ENCODE results near the gene MRPL22. TPM values are rescaled to one million over a fixed set of nuclear protein-coding genes. Genes with fewer than 3 reads are reported as not detected.

The MRPL22 gene
- total and polyA plus RNA-seq, 2 donors (not counting 1 experiment from before 2014, with no cell fraction given): 17.8 to 42.6 TPM

DNA sequence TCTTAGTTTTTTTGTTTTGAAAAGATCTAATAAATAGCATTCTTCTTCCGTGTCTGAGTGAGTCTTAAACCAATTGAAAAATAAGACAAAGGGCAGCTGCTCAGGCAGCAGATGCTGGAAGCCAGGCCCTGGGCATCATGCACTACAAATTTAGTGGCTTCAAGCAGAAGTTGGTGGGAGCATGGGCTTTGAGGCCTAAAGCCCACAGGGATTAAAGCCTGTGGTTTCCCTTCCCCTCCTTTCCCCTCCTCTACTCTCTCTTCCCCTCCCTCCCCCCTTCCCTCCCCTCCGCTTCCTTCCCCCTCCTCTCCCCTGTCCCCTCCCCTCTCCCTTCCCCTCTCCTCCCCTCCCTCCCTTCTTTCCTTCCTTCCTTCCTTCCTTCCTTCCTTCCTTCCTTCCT is 52.6 kb downstream of the MRPL22 start:
- Histone ChIP-seq H3K9ac (ENCODE audit: insufficient read depth, low read length) (no peak overlapping the region), H3K27me3 (ENCODE audit: control insufficient read depth, insufficient read depth, low read length) (no peaks in the 10 kb centered on the region), H3K4me1 (ENCODE audit: control insufficient read depth, extremely low read depth, insufficient read depth, low read length) (no peaks in the 10 kb centered on the region), H3K4me2 (ENCODE audit: extremely low read depth, insufficient read depth, low read length) (no peak overlapping the region), H2AFZ (ENCODE audit: low read length) (no peak overlapping the region), H3K36me3 (ENCODE audit: control insufficient read depth, insufficient read depth, low read length) (no peaks in the 10 kb centered on the region), H3K27ac (ENCODE audit: insufficient read depth, low read length) (no peak overlapping the region), H3K4me3 (replicated peaks in 1 of 4; ENCODE audit: control extremely low read depth in 1 of 4, insufficient read depth in 1 of 4, low read depth in 3 of 4, low read length in 4 of 4) (no peak overlapping the region), H3K9me3 (ENCODE audit: control insufficient read depth, insufficient read depth, low read depth, low read length) (no peaks in the 10 kb centered on the region), H3K79me2 (ENCODE audit: control insufficient read depth, insufficient read depth, low read length) (no peaks in the 10 kb centered on the region), H4K20me1 (ENCODE audit: control insufficient read depth, extremely low read depth, insufficient read depth, low read length) (no peaks in the 10 kb centered on the region)
- DNase-seq (ENCODE audit: low read depth in 2 of 2): no peak
- TF ChIP-seq, protein P1, sequence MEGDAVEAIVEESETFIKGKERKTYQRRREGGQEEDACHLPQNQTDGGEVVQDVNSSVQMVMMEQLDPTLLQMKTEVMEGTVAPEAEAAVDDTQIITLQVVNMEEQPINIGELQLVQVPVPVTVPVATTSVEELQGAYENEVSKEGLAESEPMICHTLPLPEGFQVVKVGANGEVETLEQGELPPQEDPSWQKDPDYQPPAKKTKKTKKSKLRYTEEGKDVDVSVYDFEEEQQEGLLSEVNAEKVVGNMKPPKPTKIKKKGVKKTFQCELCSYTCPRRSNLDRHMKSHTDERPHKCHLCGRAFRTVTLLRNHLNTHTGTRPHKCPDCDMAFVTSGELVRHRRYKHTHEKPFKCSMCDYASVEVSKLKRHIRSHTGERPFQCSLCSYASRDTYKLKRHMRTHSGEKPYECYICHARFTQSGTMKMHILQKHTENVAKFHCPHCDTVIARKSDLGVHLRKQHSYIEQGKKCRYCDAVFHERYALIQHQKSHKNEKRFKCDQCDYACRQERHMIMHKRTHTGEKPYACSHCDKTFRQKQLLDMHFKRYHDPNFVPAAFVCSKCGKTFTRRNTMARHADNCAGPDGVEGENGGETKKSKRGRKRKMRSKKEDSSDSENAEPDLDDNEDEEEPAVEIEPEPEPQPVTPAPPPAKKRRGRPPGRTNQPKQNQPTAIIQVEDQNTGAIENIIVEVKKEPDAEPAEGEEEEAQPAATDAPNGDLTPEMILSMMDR (conservative IDR thresholded peaks at IDR 0.05 in 1 of 2, IDR thresholded peaks at IDR 0.05 in 1 of 2; ENCODE audit: low read depth in 1 of 2, low read length in 2 of 2): no peak
- TF ChIP-seq EZH2 (IDR thresholded peaks at IDR 0.05; ENCODE audit: low read length, missing control alignments): no peak

DNA sequence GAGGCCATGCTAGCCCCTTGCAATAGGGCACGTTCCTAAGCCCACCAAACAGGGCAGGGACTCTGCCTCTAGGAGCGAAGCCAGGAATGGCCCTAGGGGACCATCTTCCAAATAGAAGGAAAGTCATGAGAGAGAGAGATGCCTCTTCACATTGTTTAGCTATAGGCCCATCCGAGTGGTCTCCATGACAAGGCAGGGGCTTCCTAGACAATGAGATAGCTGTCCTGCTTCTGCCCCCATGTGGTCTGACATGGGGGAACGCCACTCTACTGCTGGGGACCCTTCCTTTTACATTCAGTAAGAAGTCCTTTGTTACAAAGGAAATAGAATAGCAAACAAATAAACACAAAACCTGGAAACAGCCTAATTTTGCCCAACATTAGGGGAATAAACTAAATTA is 54.8 kb downstream of the MRPL22 start:
- no peak overlapping the region for H3K4me2 ChIP-seq (ENCODE audit: extremely low read depth, insufficient read depth, low read length)
- TF ChIP-seq EZH2 (IDR thresholded peaks at IDR 0.05; ENCODE audit: low read length, missing control alignments): no peak
- TF ChIP-seq, protein P1 (conservative IDR thresholded peaks at IDR 0.05 in 1 of 2, IDR thresholded peaks at IDR 0.05 in 1 of 2; ENCODE audit: low read depth in 1 of 2, low read length in 2 of 2): no peak
- H3K4me1 ChIP-seq (ENCODE audit: control insufficient read depth, extremely low read depth, insufficient read depth, low read length): no peaks in the 10 kb centered on the region
- H3K79me2 ChIP-seq (ENCODE audit: control insufficient read depth, insufficient read depth, low read length): no peaks in the 10 kb centered on the region
- no peak overlapping the region for H2AFZ ChIP-seq (ENCODE audit: low read length)
- DNase-seq (ENCODE audit: low read depth in 2 of 2): no peak
- no peaks in the 10 kb centered on the region for H3K36me3 ChIP-seq (ENCODE audit: control insufficient read depth, insufficient read depth, low read length)
- H3K9me3 ChIP-seq (ENCODE audit: control insufficient read depth, insufficient read depth, low read depth, low read length): no peaks in the 10 kb centered on the region
- no peak overlapping the region for H3K4me3 ChIP-seq (replicated peaks in 1 of 4; ENCODE audit: control extremely low read depth in 1 of 4, insufficient read depth in 1 of 4, low read depth in 3 of 4, low read length in 4 of 4)
- H3K27ac ChIP-seq (ENCODE audit: insufficient read depth, low read length): no peak overlapping the region
- no peaks in the 10 kb centered on the region for H3K27me3 ChIP-seq (ENCODE audit: control insufficient read depth, insufficient read depth, low read length)
- H3K9ac ChIP-seq (ENCODE audit: insufficient read depth, low read length): no peak overlapping the region
- H4K20me1 ChIP-seq (ENCODE audit: control insufficient read depth, extremely low read depth, insufficient read depth, low read length): no peaks in the 10 kb centered on the region

DNA sequence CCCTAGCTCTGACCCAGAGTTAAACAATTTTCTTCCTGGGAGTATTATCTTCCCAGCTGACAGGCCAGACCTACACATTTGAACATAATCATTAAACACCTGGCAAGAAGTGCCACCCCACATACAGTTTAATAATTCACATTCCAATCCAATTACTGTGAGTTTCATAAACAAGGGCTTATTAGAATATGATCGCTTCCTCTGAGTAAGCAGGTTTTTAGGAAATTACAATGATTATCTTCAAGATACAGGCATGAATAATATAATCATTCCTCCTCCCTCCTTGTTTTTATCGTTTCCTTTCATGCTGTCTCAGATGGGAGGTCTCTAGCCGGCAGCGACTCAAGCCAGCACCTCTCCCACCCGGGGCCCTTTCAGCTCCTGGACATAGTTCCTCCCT is 56.9 kb downstream of the MRPL22 start:
- DNase-seq (ENCODE audit: low read depth in 2 of 2): peak; percentile 2 to 33
- TF ChIP-seq EZH2 (IDR thresholded peaks at IDR 0.05; ENCODE audit: low read length, missing control alignments): no peak
- TF ChIP-seq, protein P1 (conservative IDR thresholded peaks at IDR 0.05 in 1 of 2, IDR thresholded peaks at IDR 0.05 in 1 of 2; ENCODE audit: low read depth in 1 of 2, low read length in 2 of 2): no peak
- H3K9ac ChIP-seq (ENCODE audit: insufficient read depth, low read length): no peak overlapping the region

More for the DNA sequence above, 56.9 kb downstream of the MRPL22 start:
- H3K9me3 ChIP-seq (ENCODE audit: control insufficient read depth, insufficient read depth, low read depth, low read length): no peaks in the 10 kb centered on the region
- no peak overlapping the region for H3K27ac ChIP-seq (ENCODE audit: insufficient read depth, low read length)
- H4K20me1 ChIP-seq (ENCODE audit: control insufficient read depth, extremely low read depth, insufficient read depth, low read length): no peaks in the 10 kb centered on the region
- no peaks in the 10 kb centered on the region for H3K79me2 ChIP-seq (ENCODE audit: control insufficient read depth, insufficient read depth, low read length)
- H3K27me3 ChIP-seq (ENCODE audit: control insufficient read depth, insufficient read depth, low read length): no peaks in the 10 kb centered on the region
- H2AFZ ChIP-seq (ENCODE audit: low read length): no peak overlapping the region
- no peaks in the 10 kb centered on the region for H3K36me3 ChIP-seq (ENCODE audit: control insufficient read depth, insufficient read depth, low read length)
- H3K4me3 ChIP-seq (replicated peaks in 1 of 4; ENCODE audit: control extremely low read depth in 1 of 4, insufficient read depth in 1 of 4, low read depth in 3 of 4, low read length in 4 of 4): no peak overlapping the region
- no peak overlapping the region for H3K4me2 ChIP-seq (ENCODE audit: extremely low read depth, insufficient read depth, low read length)
- no peaks in the 10 kb centered on the region for H3K4me1 ChIP-seq (ENCODE audit: control insufficient read depth, extremely low read depth, insufficient read depth, low read length)
